Measurements from ENCODE around the gene MELK.

DNA sequence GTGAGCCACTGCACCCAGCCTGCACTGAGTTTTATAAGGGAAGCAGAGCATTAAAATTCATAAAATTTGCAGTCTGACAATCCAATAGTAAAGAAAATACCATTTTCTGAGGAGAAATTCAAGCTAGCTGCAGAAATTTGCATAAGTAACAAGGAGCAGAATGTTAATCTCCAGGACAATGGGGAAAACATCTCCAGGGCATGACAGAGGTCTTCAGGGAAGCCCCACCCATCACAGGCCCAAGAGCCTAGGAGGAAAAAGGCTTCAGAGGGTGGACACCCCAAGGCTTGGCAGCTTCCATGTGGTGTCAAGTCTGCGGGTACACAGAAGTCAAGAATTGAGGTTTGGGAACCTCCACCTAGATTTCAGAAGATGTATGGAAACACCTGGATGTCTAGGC, 37.6 kb upstream of the MELK start:
- TF ChIP-seq POLR2A (IDR thresholded peaks at IDR 0.05) (no peak), CTCF (IDR thresholded peaks at IDR 0.05) (no peak)

All from breast epithelium (tissue), 3 donors.